GM23338 (cell line): Measurements from ENCODE around the gene TRPM3. TPM values are rescaled to one million over a fixed set of nuclear protein-coding genes. Genes with fewer than 3 reads are reported as not detected.
A peak's percentile ranks its signal among the peaks of the same experiment; 100 is the strongest.

Source experiments
- ATAC-seq: fragments of 200-7000 bp; cut with Tn5 transposase; 3 replicates; pipeline ENCODE4 v1.9.1; 2020
- DNase-seq: peaks from one replicate; pipeline ENCODE4 v3.0.0-alpha.2; 2015; ENCODE audit warnings: low spot score
- H2AFZ ChIP-seq: fragments of 200-600 bp; sonication (generic); 2 replicates; pipeline ENCODE4 v1.8.0; 2016; ENCODE audit warnings: antibody characterized with exemption, mild to moderate bottlenecking, moderate library complexity
- H3F3A ChIP-seq: fragments of 200-600 bp; sonication (generic); replicated peaks from 2 replicates; pipeline ENCODE4 v1.8.0; 2017; ENCODE audit warnings: antibody characterized with exemption, mixed run types, low read depth
- H3K27ac ChIP-seq: fragments of 200-600 bp; sonication (generic); 2 replicates; pipeline ENCODE4 v1.6.1; 2016; ENCODE audit warnings: low read depth
- H3K27me3 ChIP-seq: fragments of 200-600 bp; sonication (generic); 2 replicates; pipeline ENCODE4 v1.8.0; 2016; ENCODE audit warnings: mild to moderate bottlenecking, mixed run types, moderate library complexity; ENCODE audit not compliant: insufficient read depth
- H3K36me3 ChIP-seq: fragments of 200-600 bp; sonication (generic); 2 replicates; pipeline ENCODE4 v1.8.0; 2016; ENCODE audit warnings: mild to moderate bottlenecking; ENCODE audit not compliant: insufficient read depth
- H3K4me1 ChIP-seq: fragments of 200-600 bp; sonication (generic); 2 replicates; pipeline ENCODE4 v1.8.0; 2016; ENCODE audit warnings: mild to moderate bottlenecking, moderate library complexity; ENCODE audit not compliant: insufficient read depth
- H3K4me2 ChIP-seq: fragments of 200-600 bp; sonication (generic); 2 replicates; pipeline ENCODE4 v1.7.1; 2017; ENCODE audit warnings: mixed run types
- H3K4me3 ChIP-seq: fragments of 200-600 bp; sonication (generic); 2 replicates; pipeline ENCODE4 v1.6.1; 2016; ENCODE audit warnings: mixed run types
- H3K79me2 ChIP-seq: fragments of 200-600 bp; sonication (generic); replicated peaks from 2 replicates; pipeline ENCODE4 v1.8.0; 2017; ENCODE audit warnings: mild to moderate bottlenecking; ENCODE audit not compliant: insufficient read depth
- H3K9me2 ChIP-seq: fragments of 200-600 bp; sonication (generic); 2 replicates; pipeline ENCODE4 v1.8.0; 2017; ENCODE audit not compliant: insufficient read depth
- H4K20me1 ChIP-seq: fragments of 200-600 bp; sonication (generic); replicated peaks from 2 replicates; pipeline ENCODE4 v1.8.0; 2017; ENCODE audit warnings: mild to moderate bottlenecking; ENCODE audit not compliant: insufficient read depth
- H3K27ac Mint-ChIP-seq: 2 replicates; pipeline ENCODE4 v1.8.0; 2020; ENCODE audit warnings: inconsistent platforms, mild to moderate bottlenecking, moderate library complexity, mixed read lengths
- H3K27me3 Mint-ChIP-seq: 3 replicates; pipeline ENCODE4 v1.8.0; 2022; ENCODE audit warnings: low read depth, mild to moderate bottlenecking, moderate library complexity, mixed read lengths, inconsistent platforms; ENCODE audit not compliant: insufficient read depth, poor library complexity
- H3K36me3 Mint-ChIP-seq: 3 replicates; pipeline ENCODE4 v1.8.0; 2021; ENCODE audit warnings: low read depth, mild to moderate bottlenecking, inconsistent platforms, moderate library complexity, mixed read lengths
- H3K4me1 Mint-ChIP-seq: 3 replicates; pipeline ENCODE4 v1.8.0; 2020; ENCODE audit warnings: mild to moderate bottlenecking, inconsistent platforms, mixed read lengths
- H3K4me3 Mint-ChIP-seq: 3 replicates; pipeline ENCODE4 v1.8.0; 2021; ENCODE audit warnings: moderate library complexity, mild to moderate bottlenecking, inconsistent platforms, mixed read lengths
- H3K9me3 Mint-ChIP-seq: 3 replicates; pipeline ENCODE4 v1.8.0; 2020; ENCODE audit warnings: moderate library complexity, mild to moderate bottlenecking, inconsistent platforms, mixed read lengths
- polyA plus RNA-seq: library from polyadenylated mRNA; unstranded; fragments of >200 nt; fragmentation: Nextera tagmentation; extraction: Ambion mirVana; gene quantifications from 2 replicates; pipeline ENCODE4 v1.2.1, GENCODE V29; 2016
- total RNA-seq: library from RNA; depleted of rRNA; stranded (reverse); fragments of >200 nt; shearing (Covaris generic); gene quantifications from 2 replicates; pipeline ENCODE4 v1.2.3, GENCODE V29; 2014
- TF ChIP-seq, protein P1 (sequence below), 2 experiments: fragments of 200-600 bp in 1 of 2; sonication (generic) in 1 of 2; conservative IDR thresholded peaks; 2 replicates each; pipeline versions ENCODE4 v1.5.1 to v1.6.1; 2016 to 2017; ENCODE audit warnings: antibody characterized with exemption in 2 of 2, low read depth in 2 of 2, mild to moderate bottlenecking in 2 of 2, moderate library complexity in 1 of 2
- TF ChIP-seq, protein P2 (sequence below): fragments of 250-450 bp; sonication (Bioruptor Pico); IDR thresholded peaks from 2 replicates; pipeline ENCODE4 v1.5.0; 2020; ENCODE audit warnings: mild to moderate bottlenecking, moderate library complexity

The TRPM3 gene
- total and polyA plus RNA-seq, 2 experiments from 2014 or later, result 2.8 to 8.2 TPM

DNA sequence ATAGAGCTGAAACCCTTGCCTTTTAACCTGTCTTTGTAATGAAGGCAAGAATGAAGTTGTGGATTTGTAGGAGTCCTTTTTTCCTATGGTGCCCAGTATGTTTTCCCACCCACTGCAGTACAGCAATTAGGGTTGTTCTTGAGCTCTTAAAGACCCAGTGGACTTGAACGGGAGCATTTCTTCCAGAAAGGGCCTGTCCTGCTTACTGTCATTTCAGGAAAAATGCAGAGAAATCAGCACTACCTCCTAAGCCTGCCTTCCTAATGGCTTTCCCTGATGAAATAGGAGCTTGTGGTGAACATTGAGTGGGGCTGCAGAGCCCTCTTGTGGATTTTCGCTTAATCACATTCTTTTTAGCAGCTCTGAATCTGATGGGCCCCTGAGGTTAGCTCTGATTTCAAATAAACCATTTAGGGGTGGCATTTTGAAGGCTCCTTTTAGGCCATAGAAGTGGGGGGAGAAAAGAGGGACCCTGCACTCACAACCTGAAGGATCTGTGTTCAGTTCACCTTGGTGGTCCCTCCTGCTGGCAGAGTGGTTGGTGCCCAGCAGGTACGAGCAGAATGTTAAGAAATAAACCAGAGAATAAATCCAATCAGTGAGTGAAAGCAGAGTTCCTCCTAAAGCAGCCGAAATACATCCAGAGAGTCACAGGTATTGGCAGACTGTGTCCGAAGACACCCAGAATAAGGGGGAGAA, 519.0 kb downstream of the TRPM3 start:
- Histone ChIP-seq H3K36me3 (no peaks in the 10 kb centered on the region; the same call in 1 of the 2 replicates), H2AFZ (no peak overlapping the region), H3K27ac (peak overlapping the region; percentile 57; the same call in 1 of the 2 replicates), H3K27me3 (no peaks in the 10 kb centered on the region), H3F3A (0 out of 2 replicates have a peak, but pooled peaks cover 4% of the 10 kb centered on the region), H4K20me1 (no peaks in the 10 kb centered on the region), H3K79me2 (no peaks in the 10 kb centered on the region), H3K4me1 (peaks cover 4% of the 10 kb centered on the region; the same call in 1 of the 2 replicates), H3K9me2 (no peaks in the 10 kb centered on the region), H3K4me3 (no peak overlapping the region), H3K4me2 (no peak overlapping the region)
- peaks cover 20% of the 10 kb centered on the region for H3K4me1 Mint-ChIP-seq
- H3K27ac Mint-ChIP-seq, result peak overlapping the region; percentile 75; the same call in 1 of the 2 replicates
- TF ChIP-seq, protein P1, sequence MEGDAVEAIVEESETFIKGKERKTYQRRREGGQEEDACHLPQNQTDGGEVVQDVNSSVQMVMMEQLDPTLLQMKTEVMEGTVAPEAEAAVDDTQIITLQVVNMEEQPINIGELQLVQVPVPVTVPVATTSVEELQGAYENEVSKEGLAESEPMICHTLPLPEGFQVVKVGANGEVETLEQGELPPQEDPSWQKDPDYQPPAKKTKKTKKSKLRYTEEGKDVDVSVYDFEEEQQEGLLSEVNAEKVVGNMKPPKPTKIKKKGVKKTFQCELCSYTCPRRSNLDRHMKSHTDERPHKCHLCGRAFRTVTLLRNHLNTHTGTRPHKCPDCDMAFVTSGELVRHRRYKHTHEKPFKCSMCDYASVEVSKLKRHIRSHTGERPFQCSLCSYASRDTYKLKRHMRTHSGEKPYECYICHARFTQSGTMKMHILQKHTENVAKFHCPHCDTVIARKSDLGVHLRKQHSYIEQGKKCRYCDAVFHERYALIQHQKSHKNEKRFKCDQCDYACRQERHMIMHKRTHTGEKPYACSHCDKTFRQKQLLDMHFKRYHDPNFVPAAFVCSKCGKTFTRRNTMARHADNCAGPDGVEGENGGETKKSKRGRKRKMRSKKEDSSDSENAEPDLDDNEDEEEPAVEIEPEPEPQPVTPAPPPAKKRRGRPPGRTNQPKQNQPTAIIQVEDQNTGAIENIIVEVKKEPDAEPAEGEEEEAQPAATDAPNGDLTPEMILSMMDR (conservative IDR thresholded peaks at IDR 0.05; ENCODE audit: low read depth in 2 of 2), result peak; percentile 87 to 92
- TF ChIP-seq, protein P2, sequence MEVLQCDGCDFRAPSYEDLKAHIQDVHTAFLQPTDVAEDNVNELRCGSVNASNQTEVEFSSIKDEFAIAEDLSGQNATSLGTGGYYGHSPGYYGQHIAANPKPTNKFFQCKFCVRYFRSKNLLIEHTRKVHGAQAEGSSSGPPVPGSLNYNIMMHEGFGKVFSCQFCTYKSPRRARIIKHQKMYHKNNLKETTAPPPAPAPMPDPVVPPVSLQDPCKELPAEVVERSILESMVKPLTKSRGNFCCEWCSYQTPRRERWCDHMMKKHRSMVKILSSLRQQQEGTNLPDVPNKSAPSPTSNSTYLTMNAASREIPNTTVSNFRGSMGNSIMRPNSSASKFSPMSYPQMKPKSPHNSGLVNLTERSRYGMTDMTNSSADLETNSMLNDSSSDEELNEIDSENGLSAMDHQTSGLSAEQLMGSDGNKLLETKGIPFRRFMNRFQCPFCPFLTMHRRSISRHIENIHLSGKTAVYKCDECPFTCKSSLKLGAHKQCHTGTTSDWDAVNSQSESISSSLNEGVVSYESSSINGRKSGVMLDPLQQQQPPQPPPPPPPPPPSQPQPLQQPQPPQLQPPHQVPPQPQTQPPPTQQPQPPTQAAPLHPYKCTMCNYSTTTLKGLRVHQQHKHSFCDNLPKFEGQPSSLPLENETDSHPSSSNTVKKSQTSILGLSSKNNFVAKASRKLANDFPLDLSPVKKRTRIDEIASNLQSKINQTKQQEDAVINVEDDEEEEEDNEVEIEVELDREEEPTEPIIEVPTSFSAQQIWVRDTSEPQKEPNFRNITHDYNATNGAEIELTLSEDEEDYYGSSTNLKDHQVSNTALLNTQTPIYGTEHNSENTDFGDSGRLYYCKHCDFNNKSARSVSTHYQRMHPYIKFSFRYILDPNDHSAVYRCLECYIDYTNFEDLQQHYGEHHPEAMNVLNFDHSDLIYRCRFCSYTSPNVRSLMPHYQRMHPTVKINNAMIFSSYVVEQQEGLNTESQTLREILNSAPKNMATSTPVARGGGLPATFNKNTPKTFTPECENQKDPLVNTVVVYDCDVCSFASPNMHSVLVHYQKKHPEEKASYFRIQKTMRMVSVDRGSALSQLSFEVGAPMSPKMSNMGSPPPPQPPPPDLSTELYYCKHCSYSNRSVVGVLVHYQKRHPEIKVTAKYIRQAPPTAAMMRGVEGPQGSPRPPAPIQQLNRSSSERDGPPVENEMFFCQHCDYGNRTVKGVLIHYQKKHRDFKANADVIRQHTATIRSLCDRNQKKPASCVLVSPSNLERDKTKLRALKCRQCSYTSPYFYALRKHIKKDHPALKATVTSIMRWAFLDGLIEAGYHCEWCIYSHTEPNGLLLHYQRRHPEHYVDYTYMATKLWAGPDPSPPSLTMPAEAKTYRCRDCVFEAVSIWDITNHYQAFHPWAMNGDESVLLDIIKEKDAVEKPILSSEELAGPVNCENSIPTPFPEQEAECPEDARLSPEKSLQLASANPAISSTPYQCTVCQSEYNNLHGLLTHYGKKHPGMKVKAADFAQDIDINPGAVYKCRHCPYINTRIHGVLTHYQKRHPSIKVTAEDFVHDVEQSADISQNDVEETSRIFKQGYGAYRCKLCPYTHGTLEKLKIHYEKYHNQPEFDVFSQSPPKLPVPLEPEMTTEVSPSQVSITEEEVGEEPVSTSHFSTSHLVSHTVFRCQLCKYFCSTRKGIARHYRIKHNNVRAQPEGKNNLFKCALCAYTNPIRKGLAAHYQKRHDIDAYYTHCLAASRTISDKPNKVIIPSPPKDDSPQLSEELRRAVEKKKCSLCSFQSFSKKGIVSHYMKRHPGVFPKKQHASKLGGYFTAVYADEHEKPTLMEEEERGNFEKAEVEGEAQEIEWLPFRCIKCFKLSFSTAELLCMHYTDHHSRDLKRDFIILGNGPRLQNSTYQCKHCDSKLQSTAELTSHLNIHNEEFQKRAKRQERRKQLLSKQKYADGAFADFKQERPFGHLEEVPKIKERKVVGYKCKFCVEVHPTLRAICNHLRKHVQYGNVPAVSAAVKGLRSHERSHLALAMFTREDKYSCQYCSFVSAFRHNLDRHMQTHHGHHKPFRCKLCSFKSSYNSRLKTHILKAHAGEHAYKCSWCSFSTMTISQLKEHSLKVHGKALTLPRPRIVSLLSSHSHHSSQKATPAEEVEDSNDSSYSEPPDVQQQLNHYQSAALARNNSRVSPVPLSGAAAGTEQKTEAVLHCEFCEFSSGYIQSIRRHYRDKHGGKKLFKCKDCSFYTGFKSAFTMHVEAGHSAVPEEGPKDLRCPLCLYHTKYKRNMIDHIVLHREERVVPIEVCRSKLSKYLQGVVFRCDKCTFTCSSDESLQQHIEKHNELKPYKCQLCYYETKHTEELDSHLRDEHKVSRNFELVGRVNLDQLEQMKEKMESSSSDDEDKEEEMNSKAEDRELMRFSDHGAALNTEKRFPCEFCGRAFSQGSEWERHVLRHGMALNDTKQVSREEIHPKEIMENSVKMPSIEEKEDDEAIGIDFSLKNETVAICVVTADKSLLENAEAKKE (CRISPR knock-in tag), result no peak
- peak; percentile 86 for ATAC-seq
- DNase-seq, result peak; percentile 85
- H3K27me3 Mint-ChIP-seq, result peaks cover 2% of the 10 kb centered on the region
- H3K4me3 Mint-ChIP-seq, result no peak overlapping the region
- no peaks in the 10 kb centered on the region for H3K9me3 Mint-ChIP-seq
- no peaks in the 10 kb centered on the region for H3K36me3 Mint-ChIP-seq
